Measurements from ENCODE around the gene CCL22. TPM values are rescaled to one million over a fixed set of nuclear protein-coding genes. Genes with fewer than 3 reads are reported as not detected.
A peak's percentile ranks its signal among the peaks of the same experiment; 100 is the strongest.

The CCL22 gene
- total RNA-seq, 2 donors from 2014 or later, result 0.51 TPM; not detected in 1

DNA sequence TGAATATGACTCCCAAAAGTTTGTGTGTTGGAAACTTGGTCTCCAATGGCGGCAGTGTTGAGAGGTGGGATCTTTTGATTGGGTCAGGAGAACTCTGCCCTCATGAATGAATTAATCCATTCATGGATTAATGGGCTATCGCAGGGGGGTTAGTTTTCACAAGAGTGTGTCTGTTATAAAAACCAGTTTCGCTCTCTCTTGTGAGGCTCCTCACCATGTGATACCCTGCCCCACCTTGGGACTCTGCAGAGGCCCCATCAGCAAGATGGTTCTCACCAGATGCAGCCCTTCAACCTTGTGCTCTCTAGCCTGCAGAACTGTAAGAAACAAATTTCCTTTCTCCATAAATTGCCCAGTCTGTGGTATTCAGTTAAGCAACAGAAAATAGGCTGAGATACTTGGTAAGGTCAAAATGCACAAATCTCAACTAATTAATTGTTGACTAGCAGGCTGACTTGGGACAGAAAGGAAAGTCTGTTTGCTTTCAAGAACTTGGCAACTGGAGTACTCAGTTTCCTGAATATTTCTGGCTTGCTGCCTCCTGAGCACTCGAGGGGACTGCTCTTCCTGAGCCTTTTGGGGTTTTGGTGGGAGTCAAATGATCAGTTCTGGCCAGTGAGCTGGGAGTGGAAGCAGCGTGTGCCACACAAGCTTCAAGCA, 32.2 kb downstream of the CCL22 start:
- no peak overlapping the region for H3K4me3 ChIP-seq
- H3K9me3 ChIP-seq, result no peaks in the 10 kb centered on the region
- no peak overlapping the region for H3K27ac ChIP-seq
- WGBS, result 58% methylated on average over 5 of the region's 5 CpGs
- DNase-seq (ENCODE audit: low spot score), result no peak
- intact Hi-C loops (cut with DNase I), result no loop called here
- H3K27me3 ChIP-seq (replicated peaks; ENCODE audit: insufficient read depth), result no peaks in the 10 kb centered on the region
- H3K4me1 ChIP-seq (replicated peaks), result no peaks in the 10 kb centered on the region
- no peaks in the 10 kb centered on the region for H3K36me3 ChIP-seq
- no peak for TF ChIP-seq POLR2A (IDR thresholded peaks at IDR 0.05)
- no peak for TF ChIP-seq POLR2AphosphoS5 (IDR thresholded peaks at IDR 0.05)
- TF ChIP-seq, protein P1, sequence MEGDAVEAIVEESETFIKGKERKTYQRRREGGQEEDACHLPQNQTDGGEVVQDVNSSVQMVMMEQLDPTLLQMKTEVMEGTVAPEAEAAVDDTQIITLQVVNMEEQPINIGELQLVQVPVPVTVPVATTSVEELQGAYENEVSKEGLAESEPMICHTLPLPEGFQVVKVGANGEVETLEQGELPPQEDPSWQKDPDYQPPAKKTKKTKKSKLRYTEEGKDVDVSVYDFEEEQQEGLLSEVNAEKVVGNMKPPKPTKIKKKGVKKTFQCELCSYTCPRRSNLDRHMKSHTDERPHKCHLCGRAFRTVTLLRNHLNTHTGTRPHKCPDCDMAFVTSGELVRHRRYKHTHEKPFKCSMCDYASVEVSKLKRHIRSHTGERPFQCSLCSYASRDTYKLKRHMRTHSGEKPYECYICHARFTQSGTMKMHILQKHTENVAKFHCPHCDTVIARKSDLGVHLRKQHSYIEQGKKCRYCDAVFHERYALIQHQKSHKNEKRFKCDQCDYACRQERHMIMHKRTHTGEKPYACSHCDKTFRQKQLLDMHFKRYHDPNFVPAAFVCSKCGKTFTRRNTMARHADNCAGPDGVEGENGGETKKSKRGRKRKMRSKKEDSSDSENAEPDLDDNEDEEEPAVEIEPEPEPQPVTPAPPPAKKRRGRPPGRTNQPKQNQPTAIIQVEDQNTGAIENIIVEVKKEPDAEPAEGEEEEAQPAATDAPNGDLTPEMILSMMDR (IDR thresholded peaks at IDR 0.05), result no peak

DNA sequence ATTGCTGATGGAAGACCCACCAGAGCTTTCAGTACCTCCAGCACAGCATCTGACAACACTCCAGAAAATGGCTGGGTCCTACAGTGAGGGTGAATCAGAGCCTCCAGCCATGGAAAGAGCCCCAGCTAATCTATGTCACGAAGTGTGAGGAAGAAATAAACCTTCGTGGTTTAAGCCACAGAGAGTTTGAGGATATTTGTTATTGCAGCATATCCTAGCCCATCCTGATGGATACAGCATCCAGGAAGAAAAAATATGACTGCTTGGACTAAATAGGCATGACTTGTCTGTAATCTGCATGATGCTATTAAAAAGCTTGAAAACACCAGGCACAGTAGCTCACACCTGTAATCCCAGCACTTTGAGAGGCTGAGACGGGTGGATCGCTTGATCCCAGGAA, 32.7 kb downstream of the CCL22 start:
- H3K27me3 ChIP-seq (replicated peaks; ENCODE audit: insufficient read depth), result no peaks in the 10 kb centered on the region
- TF ChIP-seq POLR2A (IDR thresholded peaks at IDR 0.05) (no peak), POLR2AphosphoS5 (IDR thresholded peaks at IDR 0.05) (no peak)
- TF ChIP-seq, protein P1 (IDR thresholded peaks at IDR 0.05), result no peak
- no peak for DNase-seq (ENCODE audit: low spot score)
- no peaks in the 10 kb centered on the region for H3K4me1 ChIP-seq (replicated peaks)
- no peaks in the 10 kb centered on the region for H3K9me3 ChIP-seq
- no peak overlapping the region for H3K27ac ChIP-seq
- 90% methylated on average over 4 of the region's 4 CpGs for WGBS
- intact Hi-C loops (cut with DNase I), result no loop called here
- no peaks in the 10 kb centered on the region for H3K36me3 ChIP-seq
- H3K4me3 ChIP-seq, result no peak overlapping the region

DNA sequence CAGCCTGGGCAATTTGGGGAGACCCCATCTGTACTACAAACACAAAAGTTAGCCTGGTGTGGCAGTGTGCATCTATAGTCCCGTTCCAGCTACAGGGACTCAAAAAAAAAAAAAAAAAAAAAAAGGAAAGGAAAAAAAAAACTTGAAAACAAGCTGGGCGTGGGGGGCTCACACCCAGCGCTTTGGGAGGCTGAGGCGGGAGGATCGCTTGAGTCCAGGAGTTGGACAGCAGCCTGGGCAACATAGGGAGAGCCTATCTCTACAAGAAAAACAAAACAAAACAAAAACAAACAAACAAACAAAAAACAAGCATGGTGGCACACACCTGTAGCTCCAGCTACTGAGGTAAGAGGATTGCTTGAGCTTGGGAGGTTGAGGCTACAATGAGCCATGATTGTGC, 33.1 kb downstream of the CCL22 start:
- Histone ChIP-seq H3K4me1 (replicated peaks) (no peaks in the 10 kb centered on the region), H3K9me3 (no peaks in the 10 kb centered on the region), H3K27ac (no peak overlapping the region), H3K4me3 (no peak overlapping the region), H3K27me3 (replicated peaks; ENCODE audit: insufficient read depth) (no peaks in the 10 kb centered on the region), H3K36me3 (no peaks in the 10 kb centered on the region)
- no peak for DNase-seq (ENCODE audit: low spot score)
- intact Hi-C loops (cut with DNase I), result no loop called here
- WGBS, result 93% methylated on average over 5 of the region's 5 CpGs
- TF ChIP-seq, protein P1 (IDR thresholded peaks at IDR 0.05), result no peak
- TF ChIP-seq POLR2AphosphoS5 (IDR thresholded peaks at IDR 0.05) (no peak), POLR2A (IDR thresholded peaks at IDR 0.05) (no peak)

DNA sequence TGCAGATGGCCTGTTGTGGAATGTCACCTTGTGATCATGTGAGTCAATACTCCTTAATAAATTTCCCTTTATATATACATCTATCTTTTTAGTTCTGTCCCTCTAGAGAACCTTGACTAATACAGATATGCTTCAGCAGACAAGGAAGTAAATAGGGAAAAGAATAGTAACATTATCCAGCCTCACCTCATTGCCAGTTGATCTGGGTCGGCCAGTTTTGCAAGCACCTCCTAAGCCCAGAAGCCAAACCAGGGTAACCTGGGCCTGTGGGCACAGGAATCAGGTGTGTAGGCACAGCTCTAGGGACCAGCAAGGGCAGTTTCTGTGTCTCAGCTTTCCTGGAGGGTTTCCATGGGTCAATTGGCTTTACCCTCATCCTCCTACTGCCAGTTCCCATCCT, 34.1 kb downstream of the CCL22 start:
- 29% methylated on average over 1 of the region's 1 CpG for WGBS
- no peaks in the 10 kb centered on the region for H3K4me1 ChIP-seq (replicated peaks)
- no peak overlapping the region for H3K4me3 ChIP-seq
- no peaks in the 10 kb centered on the region for H3K36me3 ChIP-seq
- H3K9me3 ChIP-seq, result no peaks in the 10 kb centered on the region
- TF ChIP-seq, protein P1 (IDR thresholded peaks at IDR 0.05), result no peak
- TF ChIP-seq POLR2A (IDR thresholded peaks at IDR 0.05) (no peak), POLR2AphosphoS5 (IDR thresholded peaks at IDR 0.05) (peak; percentile 76)
- no peaks in the 10 kb centered on the region for H3K27me3 ChIP-seq (replicated peaks; ENCODE audit: insufficient read depth)
- H3K27ac ChIP-seq, result no peak overlapping the region
- DNase-seq (ENCODE audit: low spot score), result peak; percentile 77
- intact Hi-C loops (cut with DNase I), result no loop called here

DNA sequence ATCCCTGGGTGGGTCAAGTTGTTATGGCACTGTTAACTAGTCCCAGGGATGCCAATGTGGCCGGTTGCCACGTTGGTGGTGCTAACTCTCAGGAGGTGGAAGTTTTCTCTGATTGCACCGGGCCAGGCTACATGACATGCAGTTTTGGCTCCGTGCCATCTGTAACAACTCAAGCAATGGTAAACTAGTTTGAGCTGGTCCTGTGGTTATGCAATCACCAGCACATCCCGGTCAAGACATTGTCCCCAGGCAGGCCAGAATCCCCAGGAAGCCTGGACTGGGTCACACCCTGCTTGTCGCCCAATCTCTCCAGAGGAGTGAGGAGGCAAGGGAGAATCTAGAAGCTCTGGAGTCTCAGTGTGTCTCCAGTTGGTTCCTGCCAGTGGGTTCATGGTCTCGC, 35.9 kb downstream of the CCL22 start:
- 58% methylated on average over 7 of the region's 7 CpGs for WGBS
- intact Hi-C loops (cut with DNase I), result no loop called here
- Histone ChIP-seq H3K9me3 (no peaks in the 10 kb centered on the region), H3K27me3 (replicated peaks; ENCODE audit: insufficient read depth) (no peaks in the 10 kb centered on the region), H3K36me3 (no peaks in the 10 kb centered on the region), H3K4me1 (replicated peaks) (no peaks in the 10 kb centered on the region), H3K27ac (no peak overlapping the region), H3K4me3 (no peak overlapping the region)
- peak; percentile 55 for TF ChIP-seq POLR2AphosphoS5 (IDR thresholded peaks at IDR 0.05)
- TF ChIP-seq, protein P1 (IDR thresholded peaks at IDR 0.05), result no peak
- TF ChIP-seq POLR2A (IDR thresholded peaks at IDR 0.05), result no peak
- peak; percentile 83 for DNase-seq (ENCODE audit: low spot score)

All from prostate gland (tissue), 2 donors.